IMR-90 (cell line): ENCODE data around the gene ANO2. TPM values are rescaled to one million over a fixed set of nuclear protein-coding genes. Genes with fewer than 3 reads are reported as not detected.

ENCODE experiments used
- ATAC-seq: fragments of 200-7000 bp; cut with Tn5 transposase; 2 replicates; pipeline ENCODE4 v1.9.1; 2020; ENCODE audit warnings: low read depth, mild to moderate bottlenecking, moderate library complexity
- BruUV-seq: library from RNA; stranded (reverse); fragments of 400-500 nt; replicated peaks from 2 replicates; lab custom pipeline; 2021; lab: Mats Ljungman, UMichigan
- CTCF ChIA-PET: fragments of 300-600 bp; formaldehyde crosslinking; extraction: SDS; loops from one replicate; lab custom pipeline; 2021; ENCODE audit warnings: antibody characterized with exemption; lab: Yijun Ruan, JAX
- POLR2A ChIA-PET: fragments of 300-600 bp; sonication (Branson Sonifier 250); formaldehyde crosslinking; loops from one replicate; lab custom pipeline; 2022; ENCODE audit warnings: antibody characterized with exemption; ENCODE audit not compliant: unreplicated experiment; lab: Charles Lee
- DNase-seq: peaks from one replicate; pipeline ENCODE4 v3.0.0; 2013
- H2AFZ ChIP-seq: replicated peaks from 2 replicates; pipeline ENCODE3; 2013; ENCODE audit warnings: low read length, mild to moderate bottlenecking; ENCODE audit not compliant: poor library complexity
- H2AK5ac ChIP-seq: 2 replicates; pipeline ENCODE4 v1.6.1; 2013; ENCODE audit warnings: low read depth, low read length, inconsistent platforms
- H2AK9ac ChIP-seq: replicated peaks from 2 replicates; pipeline ENCODE3; 2013; ENCODE audit warnings: mild to moderate bottlenecking, low read depth, low read length, moderate library complexity; ENCODE audit not compliant: poor library complexity
- H2BK120ac ChIP-seq: 2 replicates; pipeline ENCODE4 v1.6.1; 2013; ENCODE audit warnings: low read depth, low read length, inconsistent platforms
- H2BK15ac ChIP-seq: 3 replicates; pipeline ENCODE4 v1.6.1; 2013; ENCODE audit warnings: low read depth, low read length, inconsistent platforms
- H2BK20ac ChIP-seq: 2 replicates; pipeline ENCODE4 v1.6.1; 2013; ENCODE audit warnings: low read depth, mild to moderate bottlenecking, inconsistent platforms, low read length, moderate library complexity
- H2BK5ac ChIP-seq: 2 replicates; pipeline ENCODE4 v1.6.1; 2013; ENCODE audit warnings: mild to moderate bottlenecking, low read depth, low read length, inconsistent platforms; ENCODE audit not compliant: poor library complexity, severe bottlenecking
- H3K14ac ChIP-seq: replicated peaks from 2 replicates; pipeline ENCODE4 v1.6.1; 2013; ENCODE audit warnings: low read depth, low read length, inconsistent platforms
- H3K18ac ChIP-seq: 2 replicates; pipeline ENCODE4 v1.6.1; 2013; ENCODE audit warnings: low read depth, low read length, control low read depth
- H3K23ac ChIP-seq: 2 replicates; pipeline ENCODE4 v1.6.1; 2013; ENCODE audit warnings: low read depth, low read length, inconsistent platforms
- H3K27ac ChIP-seq: 2 replicates; pipeline ENCODE4 v1.5.1; 2013; ENCODE audit warnings: mild to moderate bottlenecking, control low read depth, low read length; ENCODE audit not compliant: insufficient read depth
- H3K27me3 ChIP-seq: 2 replicates; pipeline ENCODE4 v1.6.1; 2013; ENCODE audit warnings: low read length; ENCODE audit not compliant: control insufficient read depth, insufficient read depth
- H3K36me3 ChIP-seq: 2 replicates; pipeline ENCODE4 v1.6.1; 2013; ENCODE audit warnings: low read length, mixed read lengths; ENCODE audit not compliant: control insufficient read depth, insufficient read depth
- H3K4ac ChIP-seq: 2 replicates; pipeline ENCODE4 v1.6.1; 2013; ENCODE audit warnings: low read depth, low read length, inconsistent platforms
- H3K4me1 ChIP-seq: 2 replicates; pipeline ENCODE4 v1.6.1; 2013; ENCODE audit warnings: low read length, mixed read lengths; ENCODE audit not compliant: control insufficient read depth, insufficient read depth
- H3K4me2 ChIP-seq: 2 replicates; pipeline ENCODE4 v1.6.1; 2013; ENCODE audit warnings: low read depth, mild to moderate bottlenecking, control low read depth, low read length, moderate library complexity
- H3K4me3 ChIP-seq: 2 replicates; pipeline ENCODE4 v1.5.1; 2013; ENCODE audit warnings: low read depth, mild to moderate bottlenecking, control low read depth, low read length, moderate library complexity; ENCODE audit not compliant: insufficient read depth
- H3K56ac ChIP-seq: 2 replicates; pipeline ENCODE4 v1.6.1; 2013; ENCODE audit warnings: low read length, inconsistent platforms; ENCODE audit not compliant: insufficient read depth; ENCODE audit errors: extremely low read depth
- H3K79me1 ChIP-seq, 2 experiments: 2 replicates each; pipeline ENCODE4 v1.6.1; 2013; ENCODE audit warnings: low read length in 2 of 2, inconsistent platforms in 1 of 2, low read depth in 1 of 2
- H3K9ac ChIP-seq: 2 replicates; pipeline ENCODE4 v1.6.1; 2013; ENCODE audit warnings: low read depth, low read length, control low read depth
- H3K9me1 ChIP-seq: 2 replicates; pipeline ENCODE4 v1.6.1; 2013; ENCODE audit warnings: low read length, inconsistent platforms; ENCODE audit not compliant: insufficient read depth
- H3K9me3 ChIP-seq: 2 replicates; pipeline ENCODE4 v1.6.1; 2013; ENCODE audit warnings: low read length; ENCODE audit not compliant: control insufficient read depth, insufficient read depth
- H4K20me1 ChIP-seq: 2 replicates; pipeline ENCODE4 v1.6.1; 2013; ENCODE audit warnings: low read length, inconsistent platforms; ENCODE audit not compliant: insufficient read depth
- H4K5ac ChIP-seq: 2 replicates; pipeline ENCODE4 v1.6.1; 2013; ENCODE audit warnings: mild to moderate bottlenecking, low read depth, low read length, control low read depth
- H4K8ac ChIP-seq, 2 experiments: 2 replicates each; pipeline ENCODE4 v1.6.1; 2013; ENCODE audit warnings: low read depth in 2 of 2, low read length in 2 of 2, control low read depth in 1 of 2, inconsistent platforms in 1 of 2
- H4K91ac ChIP-seq: 2 replicates; pipeline ENCODE4 v1.6.1; 2013; ENCODE audit warnings: low read depth, low read length, inconsistent platforms; ENCODE audit not compliant: insufficient read depth
- BHLHE40 ChIP-seq: fragments of 150-350 bp; IDR thresholded peaks from 2 replicates; pipeline ENCODE4 v1.6.1; 2016; ENCODE audit warnings: mild to moderate bottlenecking, low read depth, low read length
- FOS ChIP-seq: fragments of 150-350 bp; IDR thresholded peaks from 2 replicates; pipeline ENCODE4 v1.6.1; 2016; ENCODE audit warnings: low read depth, low read length
- MAZ ChIP-seq: IDR thresholded peaks from 2 replicates; pipeline ENCODE4 v1.6.1; 2012; ENCODE audit warnings: low read depth, mild to moderate bottlenecking, low read length, improper control_type of control experiment, moderate library complexity, borderline replicate concordance
- MXI1 ChIP-seq: IDR thresholded peaks from 2 replicates; pipeline ENCODE4 v1.6.1; 2012; ENCODE audit warnings: low read depth, mild to moderate bottlenecking, low read length, moderate library complexity, borderline replicate concordance
- RAD21 ChIP-seq: IDR thresholded peaks from 2 replicates; pipeline ENCODE4 v1.6.1; 2012; ENCODE audit warnings: low read length, improper control_type of control experiment
- RFX5 ChIP-seq: IDR thresholded peaks from 2 replicates; pipeline ENCODE4 v1.8.0; 2012; ENCODE audit warnings: low read depth, mild to moderate bottlenecking, low read length, moderate library complexity
- SMC3 ChIP-seq: fragments of 150-350 bp; IDR thresholded peaks from 2 replicates; pipeline ENCODE4 v1.6.1; 2016; ENCODE audit warnings: low read depth, mild to moderate bottlenecking, antibody characterized with exemption, low read length, moderate library complexity
- WGBS, 2 experiments: methylation state at CpG; one replicate each; pipeline versions ENCODE4 v1.1.5 to v1.1.7; 2013; ENCODE audit warnings: missing lambda C conversion rate in 2 of 2; ENCODE audit not compliant: insufficient read length in 1 of 2; ENCODE audit errors: extremely low coverage in 2 of 2; 5-methylcytosine and 5-hydroxymethylcytosine counted together
- dilution Hi-C: fragments of 300-500 bp; cut with HindIII; formaldehyde crosslinking; loops from one replicate; pipeline ENCODE4 v1.14.3; 2018; ENCODE audit warnings: low sequenced_read_pairs; ENCODE audit not compliant: unreplicated experiment
- in situ Hi-C: fragments of 300-500 bp; cut with MboI; formaldehyde crosslinking; loops from 3 replicates; pipeline ENCODE4 v1.14.3; 2019; ENCODE audit warnings: low sequenced_read_pairs, inconsistent platforms, mixed read lengths
- intact Hi-C: fragments of 100-400 bp; cut with micrococcal nuclease; formaldehyde crosslinking; loops from 2 replicates; pipeline ENCODE4 v1.10.0; 2022
- polyA plus RNA-seq, 3 experiments: library from polyadenylated mRNA; depleted of rRNA; stranded (reverse); fragments of >200 nt; gene quantifications; 2 replicates each; pipeline ENCODE4 v1.2.3, GENCODE V29; 2012; ENCODE audit warnings: low replicate concordance in 1 of 3
- total RNA-seq: library from RNA; depleted of rRNA; stranded (reverse); fragments of >200 nt; gene quantifications from 2 replicates; pipeline ENCODE4 v1.2.3, GENCODE V29; 2012
- TF ChIP-seq, protein P1 (sequence below): fragments of 150-350 bp; IDR thresholded peaks from 2 replicates; pipeline ENCODE4 v1.6.1; 2016; ENCODE audit warnings: low read depth, mild to moderate bottlenecking, low read length, moderate library complexity, borderline replicate concordance
- TF ChIP-seq, protein P2 (sequence below): fragments of 150-350 bp; IDR thresholded peaks from 2 replicates; pipeline ENCODE4 v1.6.1; 2017; ENCODE audit warnings: mild to moderate bottlenecking, antibody characterized with exemption, low read length, low read depth
- TF ChIP-seq, protein P3 (sequence below): conservative IDR thresholded peaks from 2 replicates; pipeline ENCODE4 v1.5.1; 2012; ENCODE audit warnings: mild to moderate bottlenecking, low read depth, low read length, improper control_type of control experiment

The ANO2 gene
- total and polyA plus RNA-seq, 2 of the 4 experiments (the other 2 are of a cell fraction): 0.22 TPM; not detected in 1

DNA sequence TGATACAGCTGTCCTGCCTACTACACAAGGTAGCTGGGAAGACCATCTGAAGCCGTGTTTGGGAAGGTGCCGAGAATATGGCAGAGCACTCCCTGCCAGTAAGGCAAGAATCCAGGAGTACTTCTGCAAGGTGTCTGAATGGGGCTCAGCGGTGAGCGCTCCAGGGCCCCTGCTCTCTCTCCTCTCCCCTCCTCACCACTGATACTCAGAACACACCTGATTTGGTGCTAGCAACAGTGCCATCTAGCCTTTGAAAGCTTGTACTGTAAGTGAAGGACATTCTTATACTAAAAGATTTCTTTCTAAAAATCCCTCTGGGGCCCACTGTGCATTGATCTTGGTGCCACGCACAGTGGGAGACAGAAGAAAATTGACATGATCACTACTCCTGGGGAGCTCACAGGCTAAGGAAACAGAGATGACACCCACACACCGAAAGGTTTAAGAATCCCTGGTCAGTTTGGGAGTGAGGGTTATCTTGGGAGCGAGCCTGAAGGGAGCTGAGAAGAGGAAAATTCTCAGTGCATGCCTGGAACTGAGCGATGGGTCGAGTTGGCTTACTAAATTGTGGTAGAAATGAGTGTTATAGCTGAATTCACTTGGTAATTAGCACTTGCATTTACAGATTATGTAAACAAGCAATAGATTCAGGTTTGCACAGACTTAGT lies 296.2 kb downstream of the ANO2 start:
- no peak overlapping the region for H4K5ac ChIP-seq
- CTCF ChIA-PET: interaction anchor here (0.7 to 2.8 kb wide), 21 partner anchors 8 to 229 kb away, joined by 3 to 13 read pairs (median 3); no protein-coding TSS in a partner anchor
- H3K79me1 ChIP-seq: no peaks in the 10 kb centered on the region
- TF ChIP-seq RFX5 (no peak), FOS (no peak), BHLHE40 (no peak), MXI1 (no peak), SMC3 (peak; percentile 65), MAZ (peak; percentile 39; the same call in 1 of the 2 replicates), RAD21 (peak; percentile 74)
- TF ChIP-seq, protein P1, sequence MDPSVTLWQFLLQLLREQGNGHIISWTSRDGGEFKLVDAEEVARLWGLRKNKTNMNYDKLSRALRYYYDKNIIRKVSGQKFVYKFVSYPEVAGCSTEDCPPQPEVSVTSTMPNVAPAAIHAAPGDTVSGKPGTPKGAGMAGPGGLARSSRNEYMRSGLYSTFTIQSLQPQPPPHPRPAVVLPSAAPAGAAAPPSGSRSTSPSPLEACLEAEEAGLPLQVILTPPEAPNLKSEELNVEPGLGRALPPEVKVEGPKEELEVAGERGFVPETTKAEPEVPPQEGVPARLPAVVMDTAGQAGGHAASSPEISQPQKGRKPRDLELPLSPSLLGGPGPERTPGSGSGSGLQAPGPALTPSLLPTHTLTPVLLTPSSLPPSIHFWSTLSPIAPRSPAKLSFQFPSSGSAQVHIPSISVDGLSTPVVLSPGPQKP: no peak
- TF ChIP-seq, protein P2, sequence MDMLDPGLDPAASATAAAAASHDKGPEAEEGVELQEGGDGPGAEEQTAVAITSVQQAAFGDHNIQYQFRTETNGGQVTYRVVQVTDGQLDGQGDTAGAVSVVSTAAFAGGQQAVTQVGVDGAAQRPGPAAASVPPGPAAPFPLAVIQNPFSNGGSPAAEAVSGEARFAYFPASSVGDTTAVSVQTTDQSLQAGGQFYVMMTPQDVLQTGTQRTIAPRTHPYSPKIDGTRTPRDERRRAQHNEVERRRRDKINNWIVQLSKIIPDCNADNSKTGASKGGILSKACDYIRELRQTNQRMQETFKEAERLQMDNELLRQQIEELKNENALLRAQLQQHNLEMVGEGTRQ: no peak
- TF ChIP-seq, protein P3, sequence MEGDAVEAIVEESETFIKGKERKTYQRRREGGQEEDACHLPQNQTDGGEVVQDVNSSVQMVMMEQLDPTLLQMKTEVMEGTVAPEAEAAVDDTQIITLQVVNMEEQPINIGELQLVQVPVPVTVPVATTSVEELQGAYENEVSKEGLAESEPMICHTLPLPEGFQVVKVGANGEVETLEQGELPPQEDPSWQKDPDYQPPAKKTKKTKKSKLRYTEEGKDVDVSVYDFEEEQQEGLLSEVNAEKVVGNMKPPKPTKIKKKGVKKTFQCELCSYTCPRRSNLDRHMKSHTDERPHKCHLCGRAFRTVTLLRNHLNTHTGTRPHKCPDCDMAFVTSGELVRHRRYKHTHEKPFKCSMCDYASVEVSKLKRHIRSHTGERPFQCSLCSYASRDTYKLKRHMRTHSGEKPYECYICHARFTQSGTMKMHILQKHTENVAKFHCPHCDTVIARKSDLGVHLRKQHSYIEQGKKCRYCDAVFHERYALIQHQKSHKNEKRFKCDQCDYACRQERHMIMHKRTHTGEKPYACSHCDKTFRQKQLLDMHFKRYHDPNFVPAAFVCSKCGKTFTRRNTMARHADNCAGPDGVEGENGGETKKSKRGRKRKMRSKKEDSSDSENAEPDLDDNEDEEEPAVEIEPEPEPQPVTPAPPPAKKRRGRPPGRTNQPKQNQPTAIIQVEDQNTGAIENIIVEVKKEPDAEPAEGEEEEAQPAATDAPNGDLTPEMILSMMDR: peak; percentile 67
- no peak overlapping the region for H2BK120ac ChIP-seq
- no peak overlapping the region for H2BK15ac ChIP-seq
- no peak overlapping the region for H3K4me3 ChIP-seq
- H3K18ac ChIP-seq: no peak overlapping the region
- H4K20me1 ChIP-seq: no peaks in the 10 kb centered on the region
- no peaks in the 10 kb centered on the region for H3K9me3 ChIP-seq
- dilution Hi-C loops: no loop called here
- peaks cover 17% of the 10 kb centered on the region for H3K27me3 ChIP-seq
- no peaks in the 10 kb centered on the region for H3K4me1 ChIP-seq
- in situ Hi-C loops: no loop called here
- H4K8ac ChIP-seq: no peak overlapping the region
- no peaks in the 10 kb centered on the region for H3K36me3 ChIP-seq
- no peak overlapping the region for H3K4ac ChIP-seq
- no TSS peak for BruUV-seq
- H3K56ac ChIP-seq: no peak overlapping the region
- H3K9me1 ChIP-seq: no peaks in the 10 kb centered on the region
- intact Hi-C loops: loop anchor here (1.0 kb wide), 1 partner anchor 220 kb away; no protein-coding TSS in a partner anchor
- H3K23ac ChIP-seq: no peak overlapping the region
- DNase-seq (peak; percentile 58), ATAC-seq (peak; percentile 88)
- H2BK5ac ChIP-seq: no peak overlapping the region
- no peak overlapping the region for H2AK9ac ChIP-seq
- H2AK5ac ChIP-seq: no peak overlapping the region
- no peak overlapping the region for H3K14ac ChIP-seq
- no peak overlapping the region for H4K91ac ChIP-seq
- H3K27ac ChIP-seq: no peak overlapping the region
- POLR2A ChIA-PET: interaction anchor here (0.5 kb wide), 1 partner anchor 41 kb away, joined by 3 read pairs; no protein-coding TSS in a partner anchor
- no peak overlapping the region for H3K9ac ChIP-seq
- H2BK20ac ChIP-seq: no peak overlapping the region
- no peak overlapping the region for H2AFZ ChIP-seq
- no peak overlapping the region for H3K4me2 ChIP-seq
- WGBS, 2 experiments: 86% methylated on average over 2 of the region's 9 CpGs; no CpG with 5 or more reads in 1 of the 2 experiments
